A673 (cell line): ENCODE data around the gene ORC2.

ENCODE experiments used
- EZH2 ChIP-seq: fragments of 200-600 bp; sonication (generic); IDR thresholded peaks from 2 replicates; pipeline ENCODE4 v1.6.1; 2017; ENCODE audit warnings: borderline replicate concordance, low read depth, mild to moderate bottlenecking, mixed read lengths, antibody characterized with exemption, low read length; ENCODE audit not compliant: poor library complexity, severe bottlenecking
- TF ChIP-seq, protein P1 (sequence below): fragments of 300-800, 200-600 bp; sonication (generic); conservative IDR thresholded peaks from 2 replicates; pipeline ENCODE4 v1.5.1; 2017; ENCODE audit warnings: low read depth, mild to moderate bottlenecking, antibody characterized with exemption, low read length, moderate library complexity, mixed read lengths

DNA sequence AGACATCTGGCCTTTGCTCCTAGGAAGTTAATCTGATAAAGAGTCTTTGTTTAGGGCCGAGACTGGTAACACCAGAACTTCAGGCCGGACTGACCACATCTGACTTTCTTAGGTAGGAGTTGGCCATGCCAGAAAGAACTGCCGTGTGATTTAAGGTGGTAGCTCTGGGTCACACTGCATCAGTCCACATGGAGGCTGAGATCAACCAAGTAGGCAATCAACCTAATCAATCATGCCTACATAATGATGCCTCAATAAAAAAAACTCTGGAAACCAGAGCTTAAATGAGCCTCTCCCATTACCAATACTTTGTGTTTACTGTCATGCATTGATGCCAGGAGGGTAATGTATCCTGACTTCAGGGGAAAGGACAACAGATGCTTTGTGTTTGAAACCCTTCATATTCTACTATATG, 44.1 kb upstream of the ORC2 start:
- TF ChIP-seq, protein P1, sequence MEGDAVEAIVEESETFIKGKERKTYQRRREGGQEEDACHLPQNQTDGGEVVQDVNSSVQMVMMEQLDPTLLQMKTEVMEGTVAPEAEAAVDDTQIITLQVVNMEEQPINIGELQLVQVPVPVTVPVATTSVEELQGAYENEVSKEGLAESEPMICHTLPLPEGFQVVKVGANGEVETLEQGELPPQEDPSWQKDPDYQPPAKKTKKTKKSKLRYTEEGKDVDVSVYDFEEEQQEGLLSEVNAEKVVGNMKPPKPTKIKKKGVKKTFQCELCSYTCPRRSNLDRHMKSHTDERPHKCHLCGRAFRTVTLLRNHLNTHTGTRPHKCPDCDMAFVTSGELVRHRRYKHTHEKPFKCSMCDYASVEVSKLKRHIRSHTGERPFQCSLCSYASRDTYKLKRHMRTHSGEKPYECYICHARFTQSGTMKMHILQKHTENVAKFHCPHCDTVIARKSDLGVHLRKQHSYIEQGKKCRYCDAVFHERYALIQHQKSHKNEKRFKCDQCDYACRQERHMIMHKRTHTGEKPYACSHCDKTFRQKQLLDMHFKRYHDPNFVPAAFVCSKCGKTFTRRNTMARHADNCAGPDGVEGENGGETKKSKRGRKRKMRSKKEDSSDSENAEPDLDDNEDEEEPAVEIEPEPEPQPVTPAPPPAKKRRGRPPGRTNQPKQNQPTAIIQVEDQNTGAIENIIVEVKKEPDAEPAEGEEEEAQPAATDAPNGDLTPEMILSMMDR, result no peak
- TF ChIP-seq EZH2, result no peak
